IPS-18a (cell line): ENCODE measurements around the gene IDS.
"Not testable (repeated sequence)": the region's sequence is repeated elsewhere in the genome, so short reads cannot be mapped to it uniquely, and the experiment has no call there.

Source experiments
- H3K27ac ChIP-seq: one replicate; pipeline ENCODE4 v1.5.1; 2013; ENCODE audit warnings: low read length
- H3K27me3 ChIP-seq: one replicate; pipeline ENCODE4 v1.6.1; 2013; ENCODE audit warnings: mild to moderate bottlenecking, low read length; ENCODE audit not compliant: control insufficient read depth, insufficient read depth
- H3K36me3 ChIP-seq: one replicate; pipeline ENCODE4 v1.6.1; 2013; ENCODE audit warnings: low read depth, low read length; ENCODE audit not compliant: control insufficient read depth
- H3K4me1 ChIP-seq: one replicate; pipeline ENCODE4 v1.6.1; 2013; ENCODE audit warnings: low read depth, low read length; ENCODE audit not compliant: control insufficient read depth
- H3K4me3 ChIP-seq: one replicate; pipeline ENCODE4 v1.5.1; 2013; ENCODE audit warnings: low read length
- H3K9ac ChIP-seq: one replicate; pipeline ENCODE4 v1.6.1; 2013; ENCODE audit warnings: mild to moderate bottlenecking, low read length, moderate library complexity
- H3K9me3 ChIP-seq: one replicate; pipeline ENCODE4 v1.6.1; 2013; ENCODE audit warnings: low read depth, low read length; ENCODE audit not compliant: control insufficient read depth

The IDS gene

GRCh38 chrX:149540131-149540620, 35.1 kb upstream of the IDS start:
- Histone ChIP-seq H3K4me1 (no peaks in the 10 kb centered on the region), H3K9me3 (no peaks in the 10 kb centered on the region), H3K27ac (no peak overlapping the region), H3K36me3 (no peaks in the 10 kb centered on the region), H3K9ac (peak overlapping the region; percentile 38), H3K4me3 (peak overlapping the region; percentile 72), H3K27me3 (peaks cover 8% of the 10 kb centered on the region)

GRCh38 chrX:149539283-149540130, 34.4 kb upstream of the IDS start:
- Histone ChIP-seq H3K36me3 (no peaks in the 10 kb centered on the region), H3K9ac (peak overlapping the region; percentile 39), H3K9me3 (no peaks in the 10 kb centered on the region), H3K4me1 (no peaks in the 10 kb centered on the region), H3K4me3 (peak overlapping the region; percentile 61), H3K27me3 (peaks cover 8% of the 10 kb centered on the region), H3K27ac (no peak overlapping the region)

GRCh38 chrX:149537474-149537873, 32.4 kb upstream of the IDS start:
- not testable (repeated sequence) for H3K4me1 ChIP-seq, H3K27ac ChIP-seq, H3K27me3 ChIP-seq, H3K9ac ChIP-seq, H3K4me3 ChIP-seq, H3K9me3 ChIP-seq, H3K36me3 ChIP-seq

- H3K9ac ChIP-seq, H3K9me3 ChIP-seq, H3K27ac ChIP-seq, H3K4me1 ChIP-seq, H3K36me3 ChIP-seq, H3K27me3 ChIP-seq, H3K4me3 ChIP-seq: not testable (repeated sequence)
Measured at GRCh38 chrX:149534926-149535602, 30.0 kb upstream of the IDS start.

- not testable (repeated sequence) for H3K27ac ChIP-seq, H3K4me1 ChIP-seq, H3K9me3 ChIP-seq, H3K27me3 ChIP-seq, H3K4me3 ChIP-seq, H3K9ac ChIP-seq, H3K36me3 ChIP-seq
Measured at GRCh38 chrX:149533999-149534398, 28.9 kb upstream of the IDS start.

GRCh38 chrX:149532868-149533267, 27.8 kb upstream of the IDS start:
- H3K9me3 ChIP-seq, H3K4me3 ChIP-seq, H3K9ac ChIP-seq, H3K27me3 ChIP-seq, H3K27ac ChIP-seq, H3K36me3 ChIP-seq, H3K4me1 ChIP-seq: not testable (repeated sequence)

GRCh38 chrX:149531599-149531998, 26.5 kb upstream of the IDS start:
- Histone ChIP-seq H3K4me1 (no peaks in the 10 kb centered on the region), H3K4me3 (no peak overlapping the region), H3K9me3 (peaks cover 3% of the 10 kb centered on the region), H3K9ac (no peak overlapping the region), H3K27ac (no peak overlapping the region), H3K27me3 (no peaks in the 10 kb centered on the region), H3K36me3 (no peaks in the 10 kb centered on the region)

GRCh38 chrX:149528381-149528780, 23.3 kb upstream of the IDS start:
- Histone ChIP-seq H3K27ac (no peak overlapping the region), H3K4me1 (no peaks in the 10 kb centered on the region), H3K9ac (no peak overlapping the region), H3K9me3 (peaks cover 7% of the 10 kb centered on the region), H3K36me3 (no peaks in the 10 kb centered on the region), H3K4me3 (no peak overlapping the region), H3K27me3 (no peaks in the 10 kb centered on the region)

- no peaks in the 10 kb centered on the region for H3K4me1 ChIP-seq
- H3K4me3 ChIP-seq = no peak overlapping the region
- H3K9ac ChIP-seq = no peak overlapping the region
- H3K27ac ChIP-seq = no peak overlapping the region
- H3K9me3 ChIP-seq = peaks cover 7% of the 10 kb centered on the region
- no peaks in the 10 kb centered on the region for H3K27me3 ChIP-seq
- H3K36me3 ChIP-seq = no peaks in the 10 kb centered on the region
Measured at GRCh38 chrX:149527705-149528104, 22.6 kb upstream of the IDS start.

- H3K27me3 ChIP-seq, H3K9me3 ChIP-seq, H3K27ac ChIP-seq, H3K9ac ChIP-seq, H3K4me1 ChIP-seq, H3K4me3 ChIP-seq, H3K36me3 ChIP-seq: not testable (repeated sequence)
Measured at GRCh38 chrX:149526318-149527033, 21.4 kb upstream of the IDS start.

- not testable (repeated sequence) for H3K27me3 ChIP-seq, H3K4me1 ChIP-seq, H3K27ac ChIP-seq, H3K9me3 ChIP-seq, H3K36me3 ChIP-seq, H3K4me3 ChIP-seq, H3K9ac ChIP-seq
Measured at GRCh38 chrX:149525903-149526302, 20.8 kb upstream of the IDS start.
